LHCN-M2 (cell line): Measurements from ENCODE around the gene KCNAB1. TPM values are rescaled to one million over a fixed set of nuclear protein-coding genes. Genes with fewer than 3 reads are reported as not detected.
A peak's percentile ranks its signal among the peaks of the same experiment; 100 is the strongest.
"Not testable (repeated sequence)": the region's sequence is repeated elsewhere in the genome, so short reads cannot be mapped to it uniquely, and the experiment has no call there.

ENCODE experiments used
- DNase-seq: peaks from one replicate; pipeline ENCODE4 v3.0.0-alpha.2; 2012; ENCODE audit warnings: low read depth
- total RNA-seq: library from RNA; depleted of rRNA; stranded (reverse); fragments of >200 nt; gene quantifications from 2 replicates; pipeline ENCODE4 v1.2.3, GENCODE V29; 2014

KCNAB1 gene
- total RNA-seq, 1 experiment from 2014 or later: 0.57 TPM

GRCh38 chr3:156137397-156137796 is 17.0 kb downstream of the KCNAB1 start:
- not testable (repeated sequence) for DNase-seq

GRCh38 chr3:156140001-156140595 is 19.7 kb downstream of the KCNAB1 start:
- DNase-seq: no peak

- peak; percentile 12 for DNase-seq
These were observed 22.3 kb downstream of the KCNAB1 start for GRCh38 chr3:156142702-156143101.

- no peak for DNase-seq
These were observed 22.8 kb downstream of the KCNAB1 start for GRCh38 chr3:156143136-156143535.

- DNase-seq: no peak
These were observed 23.7 kb downstream of the KCNAB1 start for GRCh38 chr3:156144060-156144459.

GRCh38 chr3:156145866-156146265 is 25.5 kb downstream of the KCNAB1 start:
- DNase-seq: no peak

- no peak for DNase-seq
These were observed 28.1 kb downstream of the KCNAB1 start for GRCh38 chr3:156148345-156148945.

- DNase-seq: no peak
These were observed 28.6 kb downstream of the KCNAB1 start for GRCh38 chr3:156148946-156149381.

- DNase-seq: no peak
These were observed 29.5 kb downstream of the KCNAB1 start for GRCh38 chr3:156149876-156150275.

- DNase-seq: peak; percentile 51
These were observed 30.2 kb downstream of the KCNAB1 start for GRCh38 chr3:156150434-156151066.

- DNase-seq: peak; percentile 61
These were observed 31.5 kb downstream of the KCNAB1 start for GRCh38 chr3:156151824-156152428.

- no peak for DNase-seq
These were observed 38.4 kb downstream of the KCNAB1 start for GRCh38 chr3:156158656-156159295.

- no peak for DNase-seq
These were observed 40.3 kb downstream of the KCNAB1 start for GRCh38 chr3:156160647-156161046.

GRCh38 chr3:156161172-156161571 is 40.8 kb downstream of the KCNAB1 start:
- DNase-seq: no peak

- DNase-seq: no peak
These were observed 43.5 kb downstream of the KCNAB1 start for GRCh38 chr3:156163848-156164247.

GRCh38 chr3:156166808-156167207 is 46.4 kb downstream of the KCNAB1 start:
- no peak for DNase-seq

- DNase-seq: no peak
These were observed 50.2 kb downstream of the KCNAB1 start for GRCh38 chr3:156170571-156170970.

- DNase-seq: no peak
These were observed 51.2 kb downstream of the KCNAB1 start for GRCh38 chr3:156171281-156172267.

- DNase-seq: no peak
These were observed 52.2 kb downstream of the KCNAB1 start for GRCh38 chr3:156172536-156172935.

GRCh38 chr3:156174229-156174847 is 54.0 kb downstream of the KCNAB1 start:
- peak; percentile 25 for DNase-seq
